GM21447 (cell line): ENCODE results near the gene PITRM1.
"Not testable (repeated sequence)": the region's sequence is repeated elsewhere in the genome, so short reads cannot be mapped to it uniquely, and the experiment has no call there.

ENCODE experiments used
- ATAC-seq: cut with Tn5 transposase; IDR thresholded peaks from one replicate; pipeline ENCODE4 v1.9.1; 2021; ENCODE audit not compliant: unreplicated experiment

PITRM1 gene

DNA sequence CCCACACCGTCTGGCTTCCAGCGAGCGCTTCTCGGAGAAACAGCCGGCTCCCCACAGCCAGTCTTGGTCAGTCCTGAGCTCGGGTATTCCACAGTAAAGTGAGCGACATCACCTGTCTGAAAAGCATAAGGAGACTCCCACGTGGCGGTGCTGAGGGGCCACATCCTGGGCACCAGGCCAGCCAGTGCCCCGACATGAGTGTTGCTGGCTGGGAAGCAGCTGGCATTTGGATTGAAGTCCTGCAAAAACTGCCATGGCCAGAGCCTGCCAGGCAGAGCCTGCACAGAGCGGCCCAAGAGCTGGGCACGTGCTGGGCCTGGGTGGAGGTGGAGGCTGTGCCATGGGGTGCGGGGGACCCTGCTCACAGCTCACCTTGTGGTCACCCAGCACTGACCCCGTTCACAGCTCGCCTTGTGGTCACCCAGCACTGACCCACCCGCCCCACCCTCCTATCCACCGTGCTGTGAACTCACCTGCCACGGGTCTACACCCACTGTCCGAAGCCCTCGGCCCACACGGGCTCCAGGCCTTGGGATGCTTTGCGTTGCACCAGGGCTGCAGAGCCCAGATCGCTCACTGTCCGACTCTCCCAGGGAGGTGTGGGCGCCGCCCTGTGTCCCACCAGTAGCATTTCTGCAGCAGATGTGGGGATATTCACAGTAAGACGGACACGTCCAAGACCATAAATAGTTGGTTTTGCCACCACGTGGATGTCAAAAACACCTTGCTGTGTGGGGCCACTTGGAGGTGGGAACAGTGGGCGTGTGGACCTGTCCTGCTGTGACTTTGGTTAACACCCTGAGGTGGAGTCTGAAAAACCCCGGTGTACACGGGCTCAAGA, 48.8 kb downstream of the PITRM1 start:
- no peak for ATAC-seq

DNA sequence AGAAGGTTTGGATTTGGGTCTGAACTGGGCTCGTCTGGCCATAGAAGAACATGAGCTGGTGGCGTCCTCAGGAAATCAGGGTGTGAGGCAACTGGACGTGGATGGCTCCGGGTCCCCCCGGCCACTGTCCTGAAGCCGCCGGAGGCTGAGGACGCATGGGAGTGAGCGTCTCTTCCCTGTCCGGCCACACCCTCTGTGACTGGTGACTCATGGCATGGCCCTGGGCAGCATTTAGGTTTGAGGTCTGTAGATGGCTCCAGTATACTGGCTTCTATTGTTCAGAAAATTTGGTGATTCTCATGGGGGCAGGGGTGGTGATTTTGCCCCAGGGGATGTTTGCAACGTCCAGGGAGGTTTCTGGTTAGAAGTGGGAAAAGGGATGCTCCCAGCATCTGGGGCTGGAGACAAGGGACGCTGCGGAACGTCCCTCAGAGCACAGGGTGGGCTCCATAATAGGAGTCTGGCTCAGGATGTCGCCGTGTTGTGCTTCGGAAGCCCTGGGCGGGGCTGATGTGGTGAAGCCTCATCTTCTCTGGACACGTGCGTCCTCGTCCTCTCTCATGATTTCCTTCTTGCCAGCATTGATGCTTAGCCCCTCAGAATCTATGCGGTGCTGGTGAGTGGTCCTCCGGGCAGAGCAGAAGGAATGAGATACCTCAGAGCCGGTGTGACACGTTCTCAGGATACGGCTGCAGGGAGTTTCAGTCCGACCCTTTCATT, 49.9 kb downstream of the PITRM1 start:
- ATAC-seq = no peak

DNA sequence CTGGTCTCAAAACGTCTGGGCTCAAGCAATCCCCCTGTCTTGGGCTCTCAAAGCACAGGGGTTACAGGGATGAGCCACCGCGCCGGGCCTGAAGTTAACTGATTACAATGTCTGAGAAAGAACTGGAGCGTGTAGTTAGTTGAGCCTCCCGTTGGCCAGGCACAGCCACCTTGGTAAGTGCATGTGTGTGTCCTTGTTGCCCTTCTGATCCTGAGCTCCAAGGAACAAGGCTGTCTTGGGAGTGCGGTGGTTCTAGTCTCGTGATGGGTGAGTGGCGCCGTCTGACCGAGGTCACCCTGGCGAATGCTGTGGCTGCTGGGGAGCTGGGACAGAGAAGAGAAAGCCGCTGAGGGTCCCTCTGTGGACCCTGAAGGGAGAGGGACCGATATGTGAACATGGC, 50.5 kb downstream of the PITRM1 start:
- no peak for ATAC-seq

DNA sequence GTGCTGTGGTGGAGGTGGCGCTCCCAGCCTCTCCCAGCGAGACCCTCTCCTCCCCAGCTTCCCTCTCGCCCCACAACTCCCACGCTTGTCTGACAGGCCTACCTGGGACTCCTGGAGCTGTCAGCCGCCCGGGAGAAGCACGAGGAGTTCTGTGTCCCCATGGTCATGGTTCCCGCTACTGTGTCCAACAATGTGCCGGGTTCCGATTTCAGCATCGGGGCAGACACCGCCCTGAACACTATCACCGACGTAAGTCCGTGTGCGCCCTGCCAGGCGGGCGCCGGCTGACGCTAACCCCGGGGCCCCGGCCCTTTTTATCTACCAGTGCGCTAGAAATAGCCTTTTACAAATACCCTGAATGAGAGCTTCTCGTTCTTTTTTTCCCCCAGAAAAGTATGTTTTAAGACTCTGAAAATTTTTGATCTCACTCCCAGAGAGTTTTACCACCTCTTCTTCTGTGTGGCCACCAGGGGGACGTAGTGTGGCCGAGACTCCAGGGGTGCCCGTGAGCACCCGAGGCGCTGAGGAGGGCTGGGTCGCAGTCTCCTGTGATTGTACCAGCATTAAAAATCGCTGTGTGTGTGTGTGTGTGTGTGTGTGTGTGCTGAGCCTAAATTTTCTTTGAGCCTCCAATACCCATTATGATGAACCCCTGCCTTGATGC, 52.7 kb downstream of the PITRM1 start:
- ATAC-seq = no peak

DNA sequence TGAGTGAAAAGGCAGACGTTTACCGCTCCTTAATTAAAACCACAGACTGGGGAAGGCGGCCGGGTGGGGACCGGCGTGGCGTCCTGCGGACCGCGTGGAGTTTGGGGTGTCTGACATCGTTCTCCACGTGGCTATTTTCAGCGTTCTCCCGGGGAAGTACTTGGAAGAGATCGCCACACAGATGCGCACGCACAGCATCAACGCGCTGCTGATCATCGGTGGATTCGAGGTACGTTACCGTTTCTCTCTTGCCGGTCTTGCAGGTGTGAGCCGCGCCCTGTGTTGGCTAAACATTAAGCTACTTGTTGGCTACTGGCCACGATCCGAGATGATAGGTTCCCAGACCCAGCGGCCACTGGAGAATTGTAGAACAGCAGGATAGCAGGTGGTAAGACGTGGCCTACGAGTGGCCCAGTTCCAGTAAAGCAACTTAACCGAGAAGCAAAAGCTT, 53.9 kb downstream of the PITRM1 start:
- no peak for ATAC-seq

DNA sequence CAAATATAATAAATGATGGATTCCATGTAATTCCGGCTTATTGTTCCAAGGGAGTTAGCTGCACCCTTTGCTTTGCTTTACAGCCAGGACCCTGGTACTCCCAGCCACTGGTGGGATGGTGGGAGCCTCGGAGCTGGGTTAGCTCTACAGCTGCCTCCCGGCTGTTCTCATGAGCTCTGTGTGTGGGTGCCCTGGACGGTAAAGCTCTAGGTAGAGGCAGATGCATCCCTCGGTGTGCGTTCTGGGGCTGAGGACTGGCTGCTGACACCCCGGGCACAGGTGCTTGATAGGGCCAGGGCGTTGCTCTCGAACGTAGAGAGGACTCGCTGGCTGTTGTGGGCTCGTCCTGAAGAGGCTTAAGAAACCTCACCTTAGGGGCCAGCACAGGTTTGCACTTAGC, 55.1 kb downstream of the PITRM1 start:
- no peak for ATAC-seq

DNA sequence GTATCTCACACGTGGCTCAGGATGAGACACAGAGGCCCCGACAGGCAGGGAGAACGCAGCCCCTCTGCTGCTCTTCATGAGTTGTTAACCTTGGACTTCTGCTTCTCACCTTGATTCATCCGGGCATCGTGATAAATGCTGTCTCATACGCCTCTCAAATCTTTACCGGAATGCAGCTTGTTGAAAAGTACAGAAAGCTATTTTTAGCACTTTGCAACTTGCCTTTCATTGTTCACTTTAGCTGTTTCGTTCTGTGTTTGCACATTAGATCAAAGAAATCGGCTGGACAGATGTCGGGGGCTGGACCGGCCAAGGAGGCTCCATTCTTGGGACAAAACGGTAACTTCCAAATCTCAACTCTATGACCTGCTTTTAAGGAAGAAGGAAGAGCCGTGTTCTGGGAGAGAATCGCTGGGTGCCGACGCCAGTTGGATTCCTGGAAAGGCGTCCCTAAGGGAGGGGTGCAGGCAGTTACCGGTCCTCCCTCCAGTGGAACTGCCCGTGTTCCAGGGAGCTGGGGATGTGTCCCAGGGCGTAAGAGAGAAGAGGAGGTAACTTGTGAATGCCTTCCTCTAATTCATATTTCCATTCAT, 56.0 kb downstream of the PITRM1 start:
- ATAC-seq = no peak

DNA sequence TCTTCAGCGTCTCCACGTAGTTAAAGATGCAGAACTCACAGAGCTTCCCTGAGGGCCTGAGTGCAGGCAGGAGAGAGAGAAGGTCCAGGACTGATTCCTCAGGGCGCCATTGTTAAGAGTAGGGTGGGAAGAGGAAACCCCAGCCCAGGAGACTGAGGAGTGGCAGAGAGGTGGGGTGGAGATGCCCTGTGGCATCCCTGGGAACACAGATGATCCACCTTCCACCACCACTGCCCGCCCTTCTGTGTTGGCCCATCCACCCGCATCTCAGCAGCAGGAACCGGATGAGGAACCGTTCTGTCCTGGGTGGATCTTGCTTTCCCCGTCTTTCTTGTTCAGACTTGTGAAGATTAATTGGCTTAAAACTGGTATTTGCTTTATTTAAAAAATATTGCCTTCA, 56.9 kb downstream of the PITRM1 start:
- no peak for ATAC-seq

DNA sequence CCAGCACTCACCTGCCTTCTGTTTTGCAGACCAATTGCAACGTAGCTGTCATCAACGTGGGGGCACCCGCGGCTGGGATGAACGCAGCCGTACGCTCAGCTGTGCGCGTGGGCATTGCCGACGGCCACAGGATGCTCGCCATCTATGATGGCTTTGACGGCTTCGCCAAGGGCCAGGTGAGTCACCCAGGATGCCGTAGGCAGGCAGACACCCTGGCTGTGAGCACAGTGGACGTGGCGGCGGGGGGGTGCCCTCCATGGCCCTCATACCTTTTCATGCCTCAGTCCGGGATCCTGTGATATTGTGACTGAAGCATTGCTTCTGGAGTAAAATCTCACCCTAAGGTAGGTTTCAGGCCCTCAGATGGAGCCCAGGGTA, 59.2 kb downstream of the PITRM1 start:
- no peak for ATAC-seq

DNA sequence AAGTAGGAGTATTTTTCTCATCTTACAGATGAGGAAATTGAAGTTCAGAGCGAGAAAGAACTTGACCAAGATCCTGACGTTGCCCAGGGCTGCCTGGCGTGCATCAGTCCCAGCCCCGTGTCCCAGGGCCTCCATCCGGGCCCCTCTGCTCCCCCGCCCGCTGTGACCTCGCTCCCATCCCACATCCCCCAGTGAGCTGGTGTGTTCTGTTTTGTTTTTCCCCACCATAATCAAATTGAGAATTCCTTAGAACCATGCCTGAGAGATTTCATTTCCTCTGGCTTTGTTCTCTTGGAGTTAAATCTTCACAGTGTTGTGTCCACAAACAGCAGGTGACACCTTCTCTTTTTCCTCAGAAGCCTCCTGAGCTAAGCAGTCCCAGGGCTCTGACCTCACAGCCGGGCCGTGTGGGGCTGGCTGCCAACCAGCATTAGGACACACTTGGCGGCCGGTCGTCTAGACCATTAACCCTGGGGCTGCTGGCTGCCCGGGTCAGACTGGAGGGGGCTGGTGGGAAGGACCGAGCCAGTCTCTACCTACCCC, 60.9 kb downstream of the PITRM1 start:
- no peak for ATAC-seq

DNA sequence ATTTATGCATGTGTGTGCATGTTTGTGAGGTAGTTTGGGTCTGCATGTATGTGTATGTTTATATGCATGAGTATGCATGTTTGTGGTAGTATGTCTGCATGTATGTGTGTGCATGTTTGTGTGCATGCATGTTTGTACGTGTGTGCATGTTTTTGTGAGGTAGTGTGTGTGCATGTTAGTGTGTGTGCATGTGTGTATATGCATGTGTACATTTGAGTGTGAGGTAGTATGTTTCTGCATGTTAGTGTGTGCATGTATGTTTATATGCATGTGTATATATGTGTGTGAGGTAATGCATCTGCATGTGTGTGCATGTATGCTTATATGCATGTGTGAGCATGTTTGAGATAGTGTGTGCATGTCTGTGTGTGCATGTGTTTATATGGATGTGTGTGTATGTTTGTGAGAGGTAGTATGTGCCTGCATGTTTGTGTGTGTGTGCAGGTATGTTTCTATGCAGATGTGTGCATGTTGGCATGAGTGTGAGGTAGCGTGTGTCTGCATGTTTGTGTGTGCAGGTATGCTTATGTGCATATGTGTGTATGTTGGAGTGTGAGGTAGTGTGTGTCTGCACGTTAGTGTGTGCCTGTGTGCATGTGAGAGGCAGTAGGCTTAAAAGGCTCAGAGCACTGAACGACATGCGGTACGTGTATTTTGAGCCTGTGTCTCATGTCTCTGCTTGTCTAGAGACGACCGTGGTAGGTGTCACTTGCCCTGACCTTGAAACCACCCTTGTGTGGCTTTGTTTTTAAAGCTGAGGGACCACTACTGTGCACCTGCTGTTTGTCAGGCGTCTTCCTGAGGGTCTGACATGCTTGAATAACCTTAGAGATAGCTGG, 61.6 kb downstream of the PITRM1 start:
- ATAC-seq = no peak

DNA sequence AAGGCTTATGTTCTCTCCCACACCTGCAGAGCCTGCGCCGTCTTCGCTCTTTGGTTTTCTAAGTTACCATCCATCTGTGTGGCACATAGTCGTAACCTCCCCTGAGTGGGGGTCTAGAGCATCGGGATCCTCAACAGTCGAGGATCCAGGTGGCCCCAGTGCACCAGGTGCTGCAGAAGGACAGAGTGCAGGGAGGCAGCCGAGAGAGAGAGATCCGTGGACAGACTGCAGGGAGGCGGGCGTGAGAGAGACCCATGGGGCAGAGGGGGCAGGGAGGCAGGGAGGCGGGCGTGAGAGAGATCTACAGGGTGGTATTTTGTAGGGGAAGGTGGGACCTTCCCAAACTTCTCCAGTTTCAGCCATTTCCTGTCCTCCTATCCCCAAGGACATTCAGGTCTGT, 62.9 kb downstream of the PITRM1 start:
- no peak for ATAC-seq

DNA sequence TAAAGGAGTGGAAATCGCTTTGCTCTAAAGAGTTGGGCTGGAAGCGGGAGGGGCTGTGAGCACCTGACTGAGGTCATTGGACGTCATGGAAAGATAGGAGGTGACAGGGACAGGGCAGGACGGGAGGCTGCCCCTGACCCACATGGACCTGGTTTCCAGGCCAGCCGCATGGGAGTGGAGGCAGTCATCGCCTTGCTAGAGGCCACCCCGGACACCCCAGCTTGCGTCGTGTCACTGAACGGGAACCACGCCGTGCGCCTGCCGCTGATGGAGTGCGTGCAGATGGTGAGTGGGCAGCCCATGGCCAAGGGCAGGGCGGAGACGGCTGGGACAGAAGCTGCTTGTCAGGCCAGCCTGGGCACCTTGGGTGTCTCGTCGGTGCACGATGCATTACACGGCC, 63.4 kb downstream of the PITRM1 start:
- no peak for ATAC-seq

DNA sequence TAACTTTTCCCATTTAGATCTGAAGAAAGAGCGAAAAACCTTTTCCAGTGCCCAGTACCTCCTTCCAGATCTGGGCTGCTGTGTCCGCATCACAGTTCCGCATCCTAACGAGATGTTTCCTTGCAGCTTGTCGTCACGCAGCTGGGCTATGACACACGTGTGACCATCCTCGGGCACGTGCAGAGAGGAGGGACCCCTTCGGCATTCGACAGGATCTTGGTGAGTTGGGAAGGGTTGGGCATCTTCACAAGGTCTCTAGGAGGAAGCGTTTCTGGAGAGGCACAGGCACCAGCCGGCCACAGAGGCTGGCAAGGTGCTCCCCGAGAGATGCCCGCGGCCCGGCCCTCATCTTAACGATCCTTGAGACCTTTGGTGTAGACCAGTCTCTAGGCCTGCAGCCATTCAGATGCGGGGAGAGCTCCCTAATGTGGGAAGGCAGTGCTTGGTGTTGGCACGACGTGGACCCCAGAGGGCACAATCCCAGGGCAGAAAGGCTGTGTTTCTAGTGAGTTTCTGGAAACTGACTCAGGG, 63.9 kb downstream of the PITRM1 start:
- no peak for ATAC-seq

DNA sequence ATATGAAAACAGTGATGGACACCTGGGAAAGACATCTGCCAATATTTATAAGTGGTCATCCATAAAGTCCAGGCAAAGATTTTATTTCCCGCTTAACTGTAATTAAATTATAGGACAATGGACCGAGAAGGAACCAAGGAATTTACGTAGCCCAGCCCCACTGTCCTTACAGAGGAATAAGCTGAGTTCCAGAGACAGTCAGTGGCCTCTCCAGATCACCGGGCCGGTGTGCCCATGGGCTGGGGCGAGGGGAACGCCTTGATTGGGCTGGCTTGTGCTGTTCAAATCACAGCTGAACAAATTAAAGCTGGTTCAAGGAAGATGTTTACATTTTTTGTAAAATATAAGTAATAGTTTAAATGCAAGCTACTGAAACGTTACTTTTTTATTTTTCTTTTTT, 64.5 kb downstream of the PITRM1 start:
- ATAC-seq = no peak

DNA sequence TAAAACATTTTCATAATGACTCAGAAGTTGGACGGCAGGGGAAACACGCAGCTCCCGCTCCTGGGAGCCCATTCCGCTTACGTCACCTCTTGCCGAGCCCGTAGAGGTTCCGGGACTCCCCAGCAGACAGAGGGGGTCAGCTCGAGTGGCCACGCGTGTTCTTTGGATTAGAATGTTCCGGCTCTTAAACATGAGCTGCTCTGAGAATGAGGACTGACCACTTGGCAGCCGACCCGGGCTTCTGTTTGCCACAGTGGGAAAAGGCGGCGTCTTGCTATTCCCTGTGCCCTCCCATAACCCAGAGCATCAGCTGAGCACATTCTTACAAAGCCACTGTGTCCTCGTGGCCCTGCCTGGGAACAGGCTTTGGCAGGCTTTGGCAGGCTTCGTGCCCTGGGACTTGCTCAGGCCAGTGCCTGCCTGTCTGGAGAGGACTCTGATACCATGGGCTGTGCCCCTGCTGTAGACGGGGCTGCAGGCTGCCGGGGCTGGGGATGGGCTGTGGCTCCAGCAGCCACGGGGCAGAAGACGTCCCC, 65.1 kb downstream of the PITRM1 start:
- ATAC-seq = no peak

DNA sequence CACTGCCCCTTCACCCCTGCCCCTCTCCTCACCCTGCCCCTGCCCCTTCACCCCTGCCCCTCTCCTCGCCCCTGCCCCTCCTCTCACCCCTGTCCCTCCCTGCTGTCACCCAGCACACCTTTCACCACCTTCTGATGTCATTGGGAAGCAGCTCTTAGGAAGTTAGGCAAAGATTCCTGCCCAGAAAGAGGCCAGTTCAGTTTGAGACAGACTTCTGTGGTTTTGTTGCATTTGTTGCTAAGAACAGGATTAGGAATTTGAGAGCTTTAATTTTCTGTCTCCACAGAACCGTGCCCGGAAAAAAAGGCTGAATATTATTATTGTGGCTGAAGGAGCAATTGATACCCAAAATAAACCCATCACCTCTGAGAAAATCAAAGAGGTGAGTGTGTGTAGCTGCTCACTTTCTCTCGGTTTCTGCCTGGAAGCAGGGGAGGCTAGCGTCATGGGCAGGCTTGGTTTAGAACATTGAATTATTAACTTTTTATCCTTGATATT, 65.6 kb downstream of the PITRM1 start:
- no peak for ATAC-seq

DNA sequence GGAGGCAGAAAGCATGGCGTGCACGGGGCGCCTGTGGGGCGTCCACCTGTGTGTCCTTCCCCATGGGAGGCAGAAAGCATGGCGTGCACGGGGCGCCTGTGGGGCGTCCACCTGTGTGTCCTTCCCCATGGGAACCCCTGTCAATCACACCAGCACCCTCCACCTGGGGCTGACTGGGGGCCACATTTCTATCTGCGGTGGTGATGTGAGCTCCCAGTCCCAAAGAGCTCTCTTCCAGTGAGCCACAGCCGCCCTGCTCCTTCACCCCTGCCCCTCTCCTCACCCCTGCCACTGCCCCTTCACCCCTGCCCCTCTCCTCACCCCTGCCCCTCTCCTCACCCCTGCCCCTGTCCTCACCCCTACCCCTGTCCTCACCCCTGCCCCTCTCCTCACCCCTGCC, 66.3 kb downstream of the PITRM1 start:
- not testable (repeated sequence) for ATAC-seq

DNA sequence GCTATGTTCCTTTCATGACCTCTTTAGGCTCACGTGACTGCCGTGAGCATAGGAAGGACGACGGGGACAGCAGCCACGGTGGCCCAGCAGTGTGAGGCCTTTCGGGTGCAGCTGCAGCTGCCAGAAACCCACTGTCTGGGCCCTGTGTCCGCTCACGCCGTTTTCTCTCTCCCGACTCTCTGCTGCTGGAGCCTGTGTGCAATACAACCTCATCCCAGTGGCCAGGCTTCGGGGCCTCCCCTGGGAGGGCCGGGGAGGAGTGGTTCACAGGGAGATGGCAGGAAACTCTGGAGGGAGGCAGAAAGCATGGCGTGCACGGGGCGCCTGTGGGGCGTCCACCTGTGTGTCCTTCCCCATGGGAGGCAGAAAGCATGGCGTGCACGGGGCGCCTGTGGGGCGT, 66.7 kb downstream of the PITRM1 start:
- no peak for ATAC-seq

DNA sequence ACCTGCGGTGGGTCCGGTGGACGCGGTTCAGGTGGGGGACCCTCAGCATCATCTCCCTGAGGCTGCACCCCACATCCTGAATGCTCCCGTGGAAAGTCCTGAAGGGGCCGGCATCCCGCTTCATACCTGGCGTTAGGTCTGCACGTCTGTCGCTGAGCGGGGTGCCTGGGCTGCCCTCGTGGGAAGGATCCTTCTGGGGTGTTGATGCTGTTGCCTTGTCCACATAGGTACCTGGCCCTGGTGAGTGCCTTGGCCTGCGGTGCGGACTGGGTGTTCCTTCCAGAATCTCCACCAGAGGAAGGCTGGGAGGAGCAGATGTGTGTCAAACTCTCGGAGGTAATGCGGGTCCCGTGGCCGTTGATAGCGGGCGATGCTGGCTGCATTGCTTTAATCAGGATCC, 67.4 kb downstream of the PITRM1 start:
- ATAC-seq = no peak
